Erythroblast (primary cell): Measurements from ENCODE around the gene CTNNA1.
A peak's percentile ranks its signal among the peaks of the same experiment; 100 is the strongest.
"Not testable (repeated sequence)": the region's sequence is repeated elsewhere in the genome, so short reads cannot be mapped to it uniquely, and the experiment has no call there.

Experiments
- DNase-seq, 2 experiments: peaks; one replicate each; lab custom pipeline; 2025; lab: John Stamatoyannopoulos, UW
- GATA1 ChIP-seq: IDR thresholded peaks from 2 replicates; pipeline ENCODE4 v1.6.1; 2011; ENCODE audit warnings: low read depth, mild to moderate bottlenecking, control low read depth, low read length, moderate library complexity
- POLR2A ChIP-seq: IDR thresholded peaks from 2 replicates; pipeline ENCODE4 v1.6.1; 2011; ENCODE audit warnings: mild to moderate bottlenecking, low read length

CTNNA1 gene

DNA sequence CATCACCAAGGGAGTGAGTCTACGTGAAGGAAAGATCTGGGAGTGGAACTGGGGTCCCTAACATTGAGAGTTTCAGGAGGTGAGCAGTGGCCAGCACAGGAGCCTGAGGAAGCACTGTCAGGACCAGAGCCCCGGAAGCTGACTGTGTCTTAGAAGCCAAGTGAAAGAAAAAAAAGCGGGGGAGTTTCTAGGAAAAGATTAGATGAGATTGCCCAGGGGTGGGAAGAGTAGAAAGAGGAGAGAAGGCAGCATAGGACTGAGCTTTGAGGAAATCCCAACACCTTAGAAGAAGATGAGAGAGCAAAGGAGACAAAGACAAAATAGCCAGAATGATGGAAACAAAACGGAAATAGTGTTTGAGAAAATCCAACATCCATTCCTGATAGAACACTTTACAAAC is 158.9 kb downstream of the CTNNA1 start:
- no peak for DNase-seq
- TF ChIP-seq POLR2A = no peak
- TF ChIP-seq GATA1 = no peak

DNA sequence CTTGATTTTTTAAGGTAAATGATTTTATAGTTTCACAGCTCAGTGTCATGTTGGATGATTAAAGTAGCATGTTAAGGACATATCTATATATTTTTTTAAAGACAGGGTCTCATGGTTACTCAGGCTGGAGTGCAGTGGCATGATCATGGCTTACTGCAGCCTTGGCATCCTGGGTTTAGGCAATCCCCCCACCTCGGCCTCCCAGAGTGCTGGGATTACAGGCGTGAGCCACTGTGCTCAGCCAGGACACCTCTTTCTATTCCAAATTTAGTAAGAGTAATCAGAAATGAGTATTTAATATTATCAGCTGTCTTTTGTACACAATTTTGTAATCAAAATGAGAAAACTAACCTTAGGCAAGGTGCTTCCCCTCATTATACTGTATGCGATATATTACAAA is 160.5 kb downstream of the CTNNA1 start:
- TF ChIP-seq GATA1 (no peak), POLR2A (no peak)
- no peak for DNase-seq

DNA sequence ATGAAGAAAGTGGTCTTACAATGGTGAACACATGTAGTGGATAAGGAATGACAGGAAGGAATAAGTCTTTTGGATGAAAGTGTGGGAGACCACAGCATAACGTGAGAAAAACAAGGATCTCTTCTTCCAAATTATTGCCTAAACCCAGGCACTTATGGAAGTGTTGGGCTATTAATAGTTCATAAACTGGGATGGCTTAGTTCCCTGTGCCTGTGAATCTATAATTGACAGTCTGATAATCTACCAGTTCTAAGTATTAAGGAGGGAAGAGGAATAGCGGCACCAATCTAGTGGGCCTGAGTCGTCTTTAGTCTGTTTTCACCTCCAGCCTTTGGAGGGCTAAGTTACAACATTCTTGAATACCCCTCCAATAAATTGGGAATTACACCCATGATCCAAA is 161.1 kb downstream of the CTNNA1 start:
- DNase-seq = no peak
- no peak for TF ChIP-seq POLR2A
- TF ChIP-seq GATA1 = no peak

DNA sequence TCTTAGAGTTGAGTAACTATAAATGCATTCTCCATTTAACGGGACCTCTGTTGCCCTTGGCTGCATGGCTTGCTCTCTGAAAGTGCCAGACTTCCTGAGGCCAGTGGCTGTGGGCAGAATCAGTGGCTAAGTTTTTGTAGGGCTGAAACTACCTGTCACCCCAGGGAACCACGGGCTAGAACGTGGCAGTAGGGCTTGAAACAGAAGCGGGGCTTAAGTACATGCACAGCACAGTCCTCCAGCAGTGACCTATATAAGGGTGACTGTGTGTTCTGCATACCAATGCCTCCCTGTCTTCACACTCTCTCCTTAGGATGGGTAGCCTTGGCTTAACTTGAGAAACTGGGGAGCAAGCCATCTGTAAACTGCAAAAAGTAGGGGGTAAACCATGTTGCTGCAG is 165.5 kb downstream of the CTNNA1 start:
- no peak for DNase-seq
- TF ChIP-seq POLR2A (no peak), GATA1 (no peak)

DNA sequence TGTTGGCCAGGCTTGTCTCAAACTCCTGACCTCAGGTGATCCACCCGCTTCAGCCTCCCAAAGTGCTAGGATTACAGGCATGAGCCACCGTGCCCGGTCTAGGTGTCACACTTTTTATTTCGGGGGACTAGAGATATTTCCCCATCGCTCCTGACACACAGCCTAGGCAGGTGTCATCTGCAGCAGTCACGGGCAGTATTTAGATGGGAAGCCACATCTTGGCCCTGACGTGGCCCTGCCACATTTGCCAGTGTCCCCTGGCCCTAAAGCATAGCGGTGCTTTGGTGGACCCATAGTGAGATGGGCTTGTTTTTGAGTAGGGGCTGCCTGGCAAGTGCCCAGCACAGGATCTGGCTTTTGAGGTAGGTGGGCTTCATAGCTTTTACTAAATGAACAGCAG is 167.0 kb downstream of the CTNNA1 start:
- no peak for TF ChIP-seq POLR2A
- no peak for TF ChIP-seq GATA1
- no peak for DNase-seq

DNA sequence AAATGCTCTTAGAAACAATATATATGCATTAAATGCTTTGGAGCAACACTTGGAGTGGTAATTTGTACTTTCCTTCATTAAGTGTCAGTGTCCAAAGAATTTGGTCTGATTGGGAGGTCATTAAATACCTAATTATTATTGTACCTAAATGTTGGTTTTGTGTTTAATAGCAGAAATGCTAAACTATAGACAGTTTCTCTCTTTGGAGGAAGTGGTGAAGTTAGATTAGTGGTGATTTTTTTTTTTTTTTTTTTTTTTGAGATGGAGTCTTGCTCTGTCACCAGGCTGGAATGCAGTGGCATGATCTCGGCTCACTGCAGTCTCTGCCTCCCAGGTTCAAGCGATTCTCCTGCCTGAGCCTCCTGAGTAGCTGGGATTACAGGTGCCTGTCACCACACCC is 168.1 kb downstream of the CTNNA1 start:
- not testable (repeated sequence) for DNase-seq

DNA sequence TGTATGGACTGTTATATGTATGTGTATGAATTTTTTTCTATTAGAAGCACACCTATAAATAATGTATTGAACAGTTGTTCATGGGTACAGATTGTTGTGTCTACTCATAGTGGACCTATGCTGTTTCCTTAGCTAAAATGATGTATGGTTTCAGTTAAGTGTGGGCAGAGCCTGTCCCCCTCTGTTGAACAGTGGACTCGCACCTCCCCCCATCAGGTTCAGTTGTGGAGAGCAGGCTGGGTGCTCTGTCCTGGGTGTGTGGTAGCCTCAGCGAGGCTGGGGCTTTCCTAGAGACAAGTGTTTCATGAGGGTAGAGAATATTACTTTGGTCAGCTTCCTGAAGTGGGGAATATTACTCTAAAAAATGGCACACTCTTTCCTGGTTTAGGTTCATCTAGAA is 169.3 kb downstream of the CTNNA1 start:
- TF ChIP-seq GATA1 (no peak), POLR2A (no peak)
- no peak for DNase-seq

DNA sequence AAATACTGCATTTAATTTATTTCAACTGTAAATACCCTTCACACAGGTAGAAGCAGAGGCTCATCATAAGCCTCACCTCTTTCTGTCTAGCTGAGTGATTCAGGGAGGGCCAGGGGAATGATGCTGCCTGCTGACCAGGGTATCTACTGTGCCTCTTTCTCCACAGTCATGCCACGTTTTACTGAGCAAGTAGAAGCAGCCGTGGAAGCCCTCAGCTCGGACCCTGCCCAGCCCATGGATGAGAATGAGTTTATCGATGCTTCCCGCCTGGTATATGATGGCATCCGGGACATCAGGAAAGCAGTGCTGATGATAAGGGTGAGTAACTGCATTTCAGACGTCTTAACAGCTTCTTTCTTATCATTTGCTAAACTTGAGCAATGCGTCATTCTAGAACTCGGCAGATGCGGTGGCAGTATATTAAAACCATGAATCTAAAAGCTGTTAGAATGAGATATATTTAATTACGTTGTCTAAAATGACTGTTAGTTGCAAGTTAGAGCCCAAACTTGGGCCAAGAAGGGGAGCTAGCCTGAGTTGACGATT is 171.9 kb downstream of the CTNNA1 start:
- TF ChIP-seq POLR2A = no peak
- no peak for TF ChIP-seq GATA1
- peak in 1 of 2 experiments; percentile 21 for DNase-seq

DNA sequence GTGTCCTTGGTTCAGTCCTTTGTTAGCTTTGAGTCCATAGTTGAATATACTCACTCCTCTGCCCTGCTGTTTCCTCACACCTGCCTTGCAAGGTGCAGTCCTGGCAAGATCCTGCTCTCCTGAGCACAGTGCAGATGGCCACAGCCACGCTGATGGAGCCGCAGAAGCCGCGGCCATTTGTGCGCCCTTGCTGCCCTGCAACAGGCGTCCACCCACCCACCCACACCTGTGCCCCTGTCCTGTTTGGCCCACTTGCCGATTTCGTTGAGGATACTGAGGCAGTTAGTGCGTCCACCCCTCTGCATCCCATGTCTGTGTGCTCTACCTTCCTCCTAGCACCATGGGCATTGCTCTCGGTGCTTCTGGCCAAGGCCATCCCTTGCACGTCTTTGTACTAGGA is 173.0 kb downstream of the CTNNA1 start:
- no peak for TF ChIP-seq POLR2A
- no peak for TF ChIP-seq GATA1
- DNase-seq = no peak

DNA sequence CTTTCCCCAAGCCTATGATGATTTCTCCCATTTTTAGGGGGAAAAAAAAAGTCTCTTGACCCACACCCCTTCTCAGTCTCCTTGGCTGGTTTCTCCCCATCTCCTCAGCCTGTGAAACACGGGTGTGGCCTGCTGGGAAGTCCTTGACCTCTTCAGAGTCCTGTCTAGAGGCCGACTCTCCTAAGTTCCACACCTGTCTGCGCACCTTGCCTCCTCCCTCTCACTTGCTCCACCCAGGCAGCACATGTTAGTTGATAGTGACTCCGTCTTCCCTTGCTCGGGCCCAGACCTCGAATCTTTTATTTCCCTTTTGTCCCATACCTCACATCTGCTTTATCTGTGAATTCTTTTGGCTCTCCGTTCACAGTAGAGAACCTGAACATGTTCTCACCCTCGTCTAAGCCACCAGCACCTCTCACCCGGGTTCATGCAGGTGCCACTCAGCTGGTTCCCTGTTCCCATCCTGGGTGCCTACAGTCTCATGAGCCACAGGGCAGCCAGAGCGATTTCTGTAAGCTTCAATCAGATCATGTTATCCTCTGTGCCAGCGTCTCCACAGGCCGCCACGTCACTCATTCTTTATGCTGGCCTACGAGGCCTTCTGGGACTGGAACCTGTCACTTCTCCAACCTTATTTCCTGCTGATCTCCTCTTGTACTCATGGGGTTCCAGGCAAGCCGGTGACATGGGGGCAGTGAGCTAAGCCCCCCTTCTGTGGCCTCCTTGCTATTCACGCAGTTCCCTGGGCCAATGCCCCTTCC is 173.6 kb downstream of the CTNNA1 start:
- DNase-seq = no peak
- no peak for TF ChIP-seq POLR2A
- TF ChIP-seq GATA1 = no peak

DNA sequence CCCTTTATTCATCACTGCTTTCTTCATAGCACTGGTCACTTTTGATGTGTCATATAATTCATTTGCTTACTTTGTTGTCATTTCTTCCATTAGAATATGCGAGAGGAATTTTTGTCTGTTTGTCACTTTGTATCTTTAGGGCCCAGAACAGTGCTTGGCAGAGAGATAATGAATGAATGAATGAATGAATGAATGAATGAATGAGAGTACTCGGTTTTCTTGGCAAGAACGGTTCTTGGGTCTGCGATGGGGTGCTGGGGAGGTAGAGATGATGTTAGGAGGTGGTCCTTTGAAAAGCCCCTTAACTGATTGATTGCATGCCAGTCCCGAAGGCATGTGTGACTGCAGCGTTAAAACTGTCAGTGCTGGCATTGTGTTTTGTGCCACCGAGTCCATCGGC is 174.3 kb downstream of the CTNNA1 start:
- peak; percentile 55 to 65 for DNase-seq
- TF ChIP-seq GATA1 (no peak), POLR2A (no peak)

DNA sequence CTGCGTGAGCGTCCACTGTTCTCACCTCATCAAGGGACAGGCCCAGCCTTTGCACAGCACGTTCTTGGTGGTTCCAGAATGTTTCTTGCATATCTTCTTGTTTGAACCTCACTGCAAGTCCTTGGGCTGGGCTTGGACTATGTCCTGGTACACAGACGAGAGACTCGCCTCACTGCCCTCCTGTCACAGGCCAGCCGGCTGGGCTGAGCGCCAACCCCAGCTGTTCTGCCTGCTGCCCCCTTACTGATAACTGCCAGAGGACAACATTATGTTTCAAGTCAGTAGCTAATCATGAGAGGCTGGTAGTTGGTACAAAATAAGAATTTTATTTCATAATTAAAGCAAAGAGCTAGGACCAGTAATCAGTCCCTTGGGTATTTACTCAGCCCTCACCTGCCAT is 174.8 kb downstream of the CTNNA1 start:
- peak; percentile 88 to 93 for DNase-seq

DNA sequence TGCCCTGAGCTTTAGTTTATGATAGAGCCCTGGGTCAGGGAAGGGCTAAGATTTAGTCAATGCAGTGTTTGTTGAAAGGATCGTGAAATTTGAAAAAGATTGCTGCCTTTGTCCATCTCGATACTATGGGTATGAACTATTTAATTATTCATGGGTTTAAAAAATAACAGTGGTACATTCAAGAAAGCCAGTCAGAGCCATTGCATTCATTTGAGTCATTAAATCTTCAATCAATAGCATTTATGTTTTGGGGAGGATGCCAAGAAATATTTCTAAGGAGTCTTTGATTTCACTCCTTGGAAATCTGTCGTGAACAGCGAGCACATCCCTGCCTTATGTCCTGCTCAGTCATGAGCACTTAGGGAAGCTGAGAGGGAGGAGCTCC is 176.3 kb downstream of the CTNNA1 start:
- TF ChIP-seq GATA1 = no peak
- no peak for TF ChIP-seq POLR2A
- DNase-seq = no peak

More for the DNA sequence above, 174.8 kb downstream of the CTNNA1 start:
- TF ChIP-seq POLR2A (no peak), GATA1 (peak; percentile 49)

DNA sequence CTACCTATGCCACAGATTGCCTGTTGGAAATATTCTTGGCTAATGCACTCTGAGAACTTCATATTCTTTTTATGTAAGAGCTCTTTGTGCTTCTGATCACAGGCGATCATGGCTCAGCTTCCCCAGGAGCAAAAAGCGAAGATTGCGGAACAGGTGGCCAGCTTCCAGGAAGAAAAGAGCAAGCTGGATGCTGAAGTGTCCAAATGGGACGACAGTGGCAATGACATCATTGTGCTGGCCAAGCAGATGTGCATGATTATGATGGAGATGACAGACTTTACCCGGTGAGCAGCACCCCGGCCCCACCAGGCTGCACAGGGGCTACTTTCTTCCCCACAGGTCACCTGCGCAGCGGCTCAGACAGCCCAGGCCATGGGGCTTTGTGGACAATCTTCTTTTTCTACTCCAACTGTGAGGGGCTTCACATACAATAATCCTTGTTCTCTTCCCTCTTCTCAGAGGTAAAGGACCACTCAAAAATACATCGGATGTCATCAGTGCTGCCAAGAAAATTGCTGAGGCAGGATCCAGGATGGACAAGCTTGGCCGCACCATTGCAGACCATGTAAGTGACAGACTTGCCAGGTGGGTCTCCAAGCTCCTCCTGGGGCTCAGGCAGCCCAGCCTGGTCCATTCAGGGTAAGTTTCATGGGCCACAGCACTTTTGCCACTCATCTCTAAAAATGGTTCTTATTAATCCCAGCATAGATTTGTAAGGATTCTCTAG is 177.3 kb downstream of the CTNNA1 start:
- TF ChIP-seq GATA1 = no peak
- no peak for DNase-seq
